GM15510 (cell line): Measurements from ENCODE around the gene MEIS1.

Source experiments
- POLR2A ChIP-seq: IDR thresholded peaks from 3 replicates; pipeline ENCODE4 v1.6.1; 2011; ENCODE audit warnings: borderline replicate concordance; ENCODE audit not compliant: insufficient read length; ENCODE audit errors: extremely low read depth

The MEIS1 gene

DNA sequence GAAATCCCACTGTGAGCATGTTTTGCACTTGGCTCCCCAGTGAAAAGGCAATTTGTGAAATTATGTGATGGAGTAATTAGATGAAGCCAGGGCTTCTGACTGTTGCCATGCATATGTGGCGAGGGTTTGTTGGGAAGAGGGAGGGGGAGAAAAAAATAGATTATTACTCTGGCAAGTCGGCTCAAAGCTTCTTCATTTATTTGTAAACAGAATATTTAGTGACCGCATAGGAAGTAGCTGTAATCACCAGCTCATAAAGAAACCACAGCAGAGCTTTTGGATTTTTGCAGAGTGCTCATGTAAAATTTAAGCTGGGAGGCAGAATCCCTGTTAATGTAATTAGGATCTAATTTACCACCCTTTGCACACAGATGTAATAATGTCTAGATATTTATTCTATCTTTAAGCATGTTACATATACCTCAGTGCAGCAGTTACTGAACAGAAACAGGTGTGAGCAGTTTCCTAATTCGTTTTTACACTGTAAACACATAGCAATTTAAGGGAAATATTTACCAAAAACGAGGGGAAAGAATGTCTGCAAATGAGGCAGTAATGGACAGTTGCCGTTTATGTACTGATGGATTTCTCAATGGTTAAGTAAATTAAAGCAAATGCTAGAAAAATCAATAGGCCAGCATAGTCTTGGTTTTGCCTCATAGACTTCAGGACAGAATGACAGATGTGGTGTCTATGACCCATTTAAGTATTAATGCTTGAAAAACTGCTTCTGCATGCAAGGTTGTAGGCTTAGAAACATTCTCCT, 87.9 kb downstream of the MEIS1 start:
- TF ChIP-seq POLR2A, result no peak

DNA sequence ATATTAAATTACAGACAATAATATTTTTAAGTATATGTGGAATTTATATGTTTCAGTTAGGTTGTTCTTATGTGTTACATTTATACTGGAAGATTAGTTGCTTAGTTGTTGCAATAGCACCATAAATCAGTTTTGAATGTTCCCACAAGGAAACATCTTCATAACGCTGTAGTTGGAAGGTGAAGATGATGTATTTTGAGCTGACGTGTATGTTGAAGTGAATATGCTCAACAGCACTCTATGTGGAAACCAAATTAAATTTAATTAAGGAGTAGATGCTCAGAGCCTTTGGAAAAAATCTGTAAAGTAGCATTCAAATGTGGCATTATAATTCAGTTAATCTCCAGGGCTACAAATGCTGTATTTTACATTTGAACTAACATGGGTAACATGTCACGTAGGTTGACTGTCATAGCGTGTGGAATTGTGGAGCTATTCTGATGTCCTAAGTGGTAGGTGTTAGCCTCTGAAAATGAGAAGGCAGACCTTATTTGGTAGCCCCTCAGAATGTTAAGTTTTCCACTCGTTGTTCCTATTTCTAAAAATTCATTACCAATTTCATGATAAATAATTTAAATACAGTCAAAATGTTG, 88.5 kb downstream of the MEIS1 start:
- no peak for TF ChIP-seq POLR2A

DNA sequence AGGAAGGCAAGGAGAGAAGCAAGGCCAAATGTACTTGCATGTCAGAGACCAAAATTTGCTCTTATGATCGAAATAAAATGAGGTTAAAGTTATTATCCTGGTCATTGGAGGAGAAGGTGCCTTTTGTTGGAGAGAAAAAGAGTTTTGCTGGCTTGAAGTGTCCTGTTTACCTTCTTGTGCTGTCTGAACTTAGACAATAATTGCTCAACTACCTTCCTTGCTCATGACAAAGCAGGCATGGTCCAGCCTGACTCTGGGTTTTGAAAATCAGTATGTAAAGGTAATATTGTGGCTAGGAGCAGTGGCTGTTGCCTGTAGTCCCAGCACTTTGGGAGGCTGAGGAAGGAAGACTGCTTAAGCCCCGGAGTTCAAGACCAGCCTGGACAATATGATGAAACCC, 89.1 kb downstream of the MEIS1 start:
- TF ChIP-seq POLR2A, result no peak

DNA sequence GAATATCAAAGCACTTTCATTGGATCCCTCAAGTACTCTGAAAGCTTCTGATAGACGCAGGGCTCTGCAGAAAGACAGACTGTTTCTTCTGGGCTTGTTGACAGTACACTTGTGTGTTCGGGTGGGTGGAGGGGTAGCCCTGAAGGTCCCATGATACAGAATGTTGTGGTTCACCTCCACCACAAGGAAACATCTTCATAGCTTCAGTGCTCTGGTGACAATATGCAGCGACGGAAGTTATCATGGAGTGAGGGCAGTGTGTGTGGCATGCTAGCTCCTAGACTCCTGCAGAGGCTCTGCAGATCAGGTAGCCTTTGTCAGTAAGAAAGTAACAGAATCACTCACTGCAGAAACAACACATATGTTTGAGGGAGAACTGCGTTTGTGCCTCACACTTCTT, 90.7 kb downstream of the MEIS1 start:
- no peak for TF ChIP-seq POLR2A

DNA sequence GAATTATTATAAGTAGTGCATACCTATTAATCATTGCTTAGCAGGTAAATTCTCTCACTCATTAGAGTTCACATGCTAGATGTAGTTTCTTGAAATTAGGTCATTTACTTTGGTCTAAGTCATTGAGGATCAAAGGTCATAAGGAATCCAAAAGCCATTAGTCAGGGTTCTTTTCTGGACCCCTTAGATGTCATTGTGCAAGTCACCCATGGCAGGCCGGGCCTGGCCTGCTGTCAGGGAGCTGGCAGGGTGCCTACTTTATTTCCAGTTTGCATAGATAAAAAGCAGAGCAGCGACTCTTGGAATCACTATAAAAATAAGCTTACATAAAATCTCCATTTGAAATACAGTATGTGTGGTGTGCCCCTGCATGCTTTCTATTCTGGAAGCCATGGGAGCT, 91.3 kb downstream of the MEIS1 start:
- TF ChIP-seq POLR2A, result no peak

DNA sequence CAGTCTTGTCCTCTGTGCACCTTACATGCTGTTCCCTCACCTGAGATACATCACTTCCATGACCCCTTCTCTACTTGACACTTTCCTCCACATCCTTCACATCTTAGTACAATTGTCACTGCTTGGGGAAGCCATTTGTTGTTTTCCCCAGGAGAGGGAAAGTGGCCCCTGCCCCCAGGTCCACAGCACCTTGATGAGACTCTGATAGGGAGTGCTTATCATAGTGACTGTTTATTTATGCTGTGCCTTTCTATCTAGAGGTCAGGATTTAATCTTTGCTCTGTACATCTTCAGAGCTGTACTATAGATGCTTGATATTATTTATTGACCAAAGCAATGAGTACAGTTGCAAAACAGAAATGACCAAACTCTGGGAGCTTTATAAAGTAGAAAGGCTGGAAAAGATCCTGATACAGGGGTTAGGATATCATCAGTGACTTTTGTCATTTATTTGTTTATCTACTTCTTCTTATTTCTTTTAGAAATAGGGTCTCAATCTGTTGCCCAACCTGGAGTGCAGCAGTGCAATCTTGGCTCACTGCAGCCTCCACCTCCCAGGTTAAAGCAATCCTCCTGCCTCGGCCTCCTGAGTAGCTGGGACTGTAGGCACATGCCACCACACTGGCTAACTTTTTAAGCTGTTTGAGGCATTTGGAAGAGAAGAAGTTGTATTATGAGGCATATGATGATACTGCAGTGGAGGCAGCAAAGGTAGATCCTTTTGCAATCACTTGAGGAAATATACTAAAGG, 94.2 kb downstream of the MEIS1 start:
- no peak for TF ChIP-seq POLR2A

DNA sequence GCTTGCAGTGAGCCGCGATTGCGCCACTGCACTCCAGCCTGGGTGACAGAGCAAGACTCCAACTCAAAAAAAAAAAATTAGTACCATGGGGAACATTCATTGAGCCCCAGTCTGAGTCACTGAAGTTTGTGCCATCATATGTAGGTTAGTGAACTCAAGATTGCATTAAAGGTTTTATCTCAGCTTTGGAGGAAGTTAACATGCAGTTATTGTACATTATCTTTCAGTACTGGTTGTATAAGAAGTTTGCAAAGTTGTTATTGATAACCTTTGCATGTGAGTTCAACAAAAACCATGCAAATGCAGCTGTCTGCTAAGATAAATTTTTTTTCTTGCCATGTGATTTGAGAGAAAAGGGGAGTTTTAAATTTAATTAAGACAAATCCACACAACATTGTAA, 95.7 kb downstream of the MEIS1 start:
- no peak for TF ChIP-seq POLR2A

DNA sequence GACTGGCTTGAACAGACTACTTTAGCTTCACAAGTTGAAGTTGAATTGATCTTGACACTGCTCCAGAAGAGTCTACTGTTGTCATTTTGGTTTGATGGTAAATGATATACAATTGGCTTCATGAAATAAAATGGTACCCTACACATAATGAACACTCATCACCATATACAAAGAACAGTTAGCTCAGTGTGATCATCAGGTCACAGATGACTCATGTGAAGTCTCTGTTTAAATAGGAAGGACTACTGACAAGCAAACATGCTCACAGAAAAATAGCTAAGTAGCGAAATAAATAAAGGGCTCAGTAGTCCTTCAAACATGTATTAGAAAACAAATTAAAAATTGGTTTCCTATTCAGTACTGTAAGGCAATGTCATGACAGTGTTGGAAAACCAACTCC, 96.2 kb downstream of the MEIS1 start:
- no peak for TF ChIP-seq POLR2A

DNA sequence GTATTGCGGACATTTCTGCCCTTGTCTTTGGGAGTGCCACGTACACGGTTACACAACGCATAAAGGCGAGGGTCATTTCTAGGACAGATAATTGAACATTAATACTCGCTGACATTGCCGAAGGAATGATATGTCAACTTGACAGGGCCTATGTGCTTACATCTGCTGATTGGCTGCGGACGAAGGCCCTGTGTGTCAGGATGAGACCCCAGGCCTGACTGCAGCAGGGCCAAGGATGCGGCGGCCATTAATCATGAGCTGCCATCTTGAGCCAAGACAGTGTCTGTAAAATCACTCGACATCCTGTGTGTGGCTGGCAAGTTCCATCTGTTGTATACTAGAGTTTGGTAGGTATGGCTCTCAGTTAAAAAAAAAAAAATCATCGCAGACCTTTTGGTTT, 96.6 kb downstream of the MEIS1 start:
- TF ChIP-seq POLR2A, result no peak

DNA sequence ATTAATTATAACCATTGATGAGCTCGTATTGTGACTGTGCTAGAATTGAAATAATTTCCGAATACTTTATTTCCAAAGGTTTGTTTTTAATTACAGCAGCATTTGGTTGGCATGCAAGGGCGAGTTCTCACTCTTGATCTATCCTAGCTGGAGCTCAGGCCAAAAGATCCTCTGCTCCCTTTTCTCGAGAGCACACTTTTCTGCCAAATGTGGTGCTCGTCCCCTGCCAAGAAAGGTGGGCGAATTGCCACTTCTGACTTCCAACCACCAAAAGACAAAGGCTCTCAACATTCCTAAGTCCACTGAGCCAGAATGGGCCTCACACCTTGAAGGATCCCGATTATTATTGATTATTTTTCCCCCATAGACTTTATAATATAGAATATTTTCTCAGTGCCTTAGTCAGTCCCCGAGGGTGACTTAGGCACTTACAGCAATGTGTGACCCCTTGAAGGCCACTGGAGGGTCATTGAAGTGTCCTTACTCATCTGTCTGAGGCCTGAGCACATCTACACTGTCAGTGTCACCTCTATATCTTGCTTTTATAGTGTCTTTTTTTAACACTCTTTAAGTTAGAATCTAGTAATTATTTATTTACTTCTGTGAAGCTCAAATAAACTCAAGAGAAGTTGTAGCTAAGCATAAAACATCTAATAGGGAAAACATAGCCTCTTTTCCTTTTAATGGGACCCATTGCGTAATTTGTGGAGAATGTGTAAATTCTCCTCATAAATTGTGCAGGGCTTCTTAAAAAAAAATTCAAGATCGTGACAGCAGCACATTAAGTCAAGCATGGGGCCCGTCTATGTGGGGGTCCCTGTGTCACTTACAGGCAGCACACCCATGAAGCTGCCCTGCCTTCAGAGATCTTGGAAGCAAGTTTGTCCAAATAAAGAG, 98.3 kb downstream of the MEIS1 start:
- no peak for TF ChIP-seq POLR2A

DNA sequence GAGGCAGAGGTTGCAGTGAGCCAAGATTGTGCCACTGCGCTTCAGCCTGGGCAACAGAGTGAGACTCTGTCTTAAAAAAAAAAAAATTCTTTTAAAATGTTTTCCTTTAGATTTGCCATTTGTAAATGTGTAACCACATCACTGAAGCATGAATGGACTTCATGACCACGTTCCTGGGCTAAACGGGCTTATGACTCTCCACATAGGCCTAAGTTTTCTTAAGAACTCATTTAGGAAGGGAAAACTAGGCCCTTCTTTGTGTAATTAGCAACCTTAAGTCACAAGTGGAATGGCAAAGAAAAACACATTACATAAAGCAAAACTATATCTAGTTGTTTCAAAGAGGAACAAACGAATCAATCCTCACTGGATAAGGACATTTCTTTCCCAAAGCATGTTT, 99.5 kb downstream of the MEIS1 start:
- TF ChIP-seq POLR2A, result no peak

DNA sequence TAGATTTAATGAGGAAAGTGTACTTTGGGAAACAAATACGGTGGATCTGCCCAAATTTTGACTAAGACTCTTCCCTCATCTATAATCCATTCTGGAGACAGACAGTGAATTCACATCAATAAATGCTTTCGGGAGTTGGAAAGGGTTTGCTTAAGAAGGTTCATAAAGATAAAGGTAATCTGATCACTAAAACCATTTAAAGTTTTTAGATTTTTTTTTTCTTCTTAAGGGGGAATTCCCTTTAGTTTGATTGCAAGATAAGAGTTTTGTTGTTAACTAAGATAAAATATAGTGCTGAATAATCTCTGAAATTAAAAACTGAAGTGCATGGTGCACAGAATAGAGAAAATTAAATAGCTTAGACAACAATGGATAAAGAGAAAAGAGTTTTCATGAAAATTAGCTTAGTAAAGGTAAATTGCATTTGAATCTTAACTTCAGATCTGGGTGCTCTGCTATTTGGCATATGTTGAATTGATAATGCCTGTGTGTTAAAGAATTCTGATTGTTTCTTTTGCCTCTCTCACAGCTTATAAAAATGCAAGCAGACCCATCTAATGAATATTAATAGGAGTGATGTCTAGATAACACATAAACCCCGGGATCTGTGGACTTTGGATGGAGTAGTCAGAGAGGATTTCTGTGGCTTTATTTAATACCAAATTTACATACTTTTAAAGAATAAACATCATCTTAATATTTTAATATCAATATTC, 100.8 kb downstream of the MEIS1 start:
- no peak for TF ChIP-seq POLR2A

DNA sequence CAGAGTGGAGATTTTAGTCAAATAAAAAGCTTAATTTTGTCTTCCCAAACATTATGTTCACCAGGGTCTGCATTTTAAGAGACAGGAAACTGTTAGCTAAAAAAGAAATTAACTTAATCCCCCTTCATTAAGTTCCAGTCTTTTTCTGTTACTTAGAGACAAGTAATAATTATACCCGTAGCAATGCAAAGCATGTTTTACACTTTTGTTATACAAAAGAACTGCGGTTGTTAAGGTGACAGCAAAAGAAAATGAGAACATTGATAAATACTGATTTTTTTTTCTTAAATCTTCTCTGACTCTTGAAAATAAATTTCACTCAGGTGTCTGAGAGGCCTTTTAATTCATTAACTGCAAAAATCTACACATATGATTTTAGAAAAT, 101.4 kb downstream of the MEIS1 start:
- TF ChIP-seq POLR2A, result no peak

DNA sequence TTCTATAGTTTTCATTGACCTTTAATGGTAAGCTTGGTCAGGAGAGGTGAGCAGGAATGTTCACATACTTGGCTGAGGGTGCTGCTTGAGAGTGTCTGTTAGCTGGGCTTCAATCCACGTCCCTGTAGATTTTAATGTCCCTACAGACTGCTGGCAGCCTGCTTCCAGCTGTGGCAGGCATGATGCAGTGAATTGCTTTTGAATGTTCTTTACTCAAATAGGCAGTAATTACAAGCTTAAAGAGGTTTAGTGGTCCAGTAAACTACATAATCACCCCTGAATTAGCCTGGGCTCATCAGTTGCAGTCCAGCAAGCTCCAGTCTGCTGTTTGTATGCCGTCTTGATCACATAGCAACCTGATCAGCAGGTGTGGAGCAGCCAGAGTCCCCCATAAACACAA, 102.1 kb downstream of the MEIS1 start:
- no peak for TF ChIP-seq POLR2A
